SU-DHL-6 (cell line): Measurements from ENCODE around the gene TMEM190.

Experiments
- CTCF ChIP-seq: fragments of 200-600 bp; sonication (generic); IDR thresholded peaks from one replicate; pipeline ENCODE4 v1.5.1; 2017; ENCODE audit warnings: antibody characterized with exemption, mild to moderate bottlenecking, low read length, moderate library complexity; ENCODE audit not compliant: insufficient read depth, poor library complexity, severe bottlenecking
- EZH2phosphoT487 ChIP-seq: fragments of 200-600 bp; sonication (generic), shearing (Covaris generic); conservative IDR thresholded peaks from 2 replicates; pipeline ENCODE4 v1.6.1; 2018; ENCODE audit warnings: mild to moderate bottlenecking, antibody characterized with exemption, low read length, moderate library complexity, mixed read lengths

GRCh38 chr19:55348317-55349034 lies 28.1 kb upstream of the TMEM190 start:
- TF ChIP-seq CTCF, result no peak
- no peak for TF ChIP-seq EZH2phosphoT487
